ENCODE measurements around the gene TBC1D1. TPM values are rescaled to one million over a fixed set of nuclear protein-coding genes. Genes with fewer than 3 reads are reported as not detected.

Gene TBC1D1
- polyA plus RNA-seq, 1 experiment, result 50.7 TPM

DNA sequence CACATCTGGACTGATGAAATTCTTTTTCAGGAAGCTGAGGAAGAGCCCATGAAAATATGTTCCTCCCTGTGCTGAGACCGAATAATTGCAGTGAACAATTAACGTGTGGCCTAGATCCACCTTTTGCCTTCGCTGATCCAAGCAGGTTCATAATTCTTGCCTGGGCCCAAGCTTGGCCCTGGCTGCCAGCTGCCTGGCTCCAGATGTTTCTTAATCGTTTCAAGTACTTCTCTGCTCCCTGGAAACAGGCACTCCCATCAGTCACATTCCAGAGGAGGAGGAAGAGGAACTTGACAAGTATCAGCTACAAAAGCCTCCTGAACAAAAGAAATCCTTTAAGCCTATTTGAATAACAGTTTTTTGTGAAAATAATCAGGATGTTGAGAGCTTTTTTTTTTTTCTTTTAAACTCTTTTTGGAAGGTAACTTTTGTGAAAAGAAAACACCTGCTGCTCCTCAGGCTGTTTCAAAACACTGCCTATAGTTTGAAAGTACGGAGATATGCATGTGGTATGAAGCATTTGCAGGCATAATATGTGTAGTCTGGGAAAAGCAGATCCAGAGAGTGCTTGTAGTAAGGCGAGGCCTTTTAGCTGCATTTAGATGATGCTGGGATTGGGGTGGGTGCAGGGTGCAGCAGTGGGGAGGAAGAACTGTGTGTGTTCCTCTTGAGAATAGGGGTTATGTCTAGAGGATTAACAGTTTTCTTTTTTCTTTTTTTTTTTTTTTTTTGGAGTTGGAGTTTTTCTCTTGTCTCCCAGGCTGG is 223.7 kb downstream of the TBC1D1 start:
- TF ChIP-seq, protein P1, sequence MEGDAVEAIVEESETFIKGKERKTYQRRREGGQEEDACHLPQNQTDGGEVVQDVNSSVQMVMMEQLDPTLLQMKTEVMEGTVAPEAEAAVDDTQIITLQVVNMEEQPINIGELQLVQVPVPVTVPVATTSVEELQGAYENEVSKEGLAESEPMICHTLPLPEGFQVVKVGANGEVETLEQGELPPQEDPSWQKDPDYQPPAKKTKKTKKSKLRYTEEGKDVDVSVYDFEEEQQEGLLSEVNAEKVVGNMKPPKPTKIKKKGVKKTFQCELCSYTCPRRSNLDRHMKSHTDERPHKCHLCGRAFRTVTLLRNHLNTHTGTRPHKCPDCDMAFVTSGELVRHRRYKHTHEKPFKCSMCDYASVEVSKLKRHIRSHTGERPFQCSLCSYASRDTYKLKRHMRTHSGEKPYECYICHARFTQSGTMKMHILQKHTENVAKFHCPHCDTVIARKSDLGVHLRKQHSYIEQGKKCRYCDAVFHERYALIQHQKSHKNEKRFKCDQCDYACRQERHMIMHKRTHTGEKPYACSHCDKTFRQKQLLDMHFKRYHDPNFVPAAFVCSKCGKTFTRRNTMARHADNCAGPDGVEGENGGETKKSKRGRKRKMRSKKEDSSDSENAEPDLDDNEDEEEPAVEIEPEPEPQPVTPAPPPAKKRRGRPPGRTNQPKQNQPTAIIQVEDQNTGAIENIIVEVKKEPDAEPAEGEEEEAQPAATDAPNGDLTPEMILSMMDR (IDR thresholded peaks at IDR 0.05; ENCODE audit: low read depth, low read length), result no peak
- Histone ChIP-seq H3K27ac (ENCODE audit: low read depth, low read length) (no peak overlapping the region), H3K9me3 (ENCODE audit: control insufficient read depth, insufficient read depth, low read length) (no peaks in the 10 kb centered on the region), H3K4me3 (ENCODE audit: low read depth, low read length) (no peak overlapping the region), H3K27me3 (ENCODE audit: control insufficient read depth, insufficient read depth, low read length) (no peaks in the 10 kb centered on the region)
- CTCF ChIA-PET, result interaction anchor here (0.6 to 0.8 kb wide), 2 partner anchors 205 to 246 kb away, joined by 4 read pairs; no protein-coding TSS in a partner anchor
- POLR2A ChIA-PET, result interaction anchor here (0.6 kb wide), 1 partner anchor 39 kb away, joined by 3 read pairs; no protein-coding TSS in a partner anchor
- DNase-seq (ENCODE audit: low read depth, low spot score), result no peak

DNA sequence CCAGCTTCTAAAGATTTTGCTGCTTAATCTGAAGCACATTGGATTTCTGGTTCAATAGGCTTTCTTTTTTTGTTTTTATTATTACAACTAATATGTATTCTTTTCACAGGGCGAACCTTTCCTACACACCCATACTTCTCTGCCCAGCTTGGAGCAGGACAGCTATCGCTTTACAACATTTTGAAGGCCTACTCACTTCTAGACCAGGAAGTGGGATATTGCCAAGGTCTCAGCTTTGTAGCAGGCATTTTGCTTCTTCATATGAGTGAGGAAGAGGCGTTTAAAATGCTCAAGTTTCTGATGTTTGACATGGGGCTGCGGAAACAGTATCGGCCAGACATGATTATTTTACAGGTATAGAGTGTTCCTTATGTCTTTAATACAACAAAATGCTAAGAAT is 224.7 kb downstream of the TBC1D1 start:
- POLR2A ChIA-PET, result no interaction called here
- Histone ChIP-seq H3K27me3 (ENCODE audit: control insufficient read depth, insufficient read depth, low read length) (no peaks in the 10 kb centered on the region), H3K9me3 (ENCODE audit: control insufficient read depth, insufficient read depth, low read length) (no peaks in the 10 kb centered on the region), H3K27ac (ENCODE audit: low read depth, low read length) (no peak overlapping the region), H3K4me3 (ENCODE audit: low read depth, low read length) (no peak overlapping the region)
- TF ChIP-seq, protein P1 (IDR thresholded peaks at IDR 0.05; ENCODE audit: low read depth, low read length), result no peak
- no peak for DNase-seq (ENCODE audit: low read depth, low spot score)
- CTCF ChIA-PET, result no interaction called here

DNA sequence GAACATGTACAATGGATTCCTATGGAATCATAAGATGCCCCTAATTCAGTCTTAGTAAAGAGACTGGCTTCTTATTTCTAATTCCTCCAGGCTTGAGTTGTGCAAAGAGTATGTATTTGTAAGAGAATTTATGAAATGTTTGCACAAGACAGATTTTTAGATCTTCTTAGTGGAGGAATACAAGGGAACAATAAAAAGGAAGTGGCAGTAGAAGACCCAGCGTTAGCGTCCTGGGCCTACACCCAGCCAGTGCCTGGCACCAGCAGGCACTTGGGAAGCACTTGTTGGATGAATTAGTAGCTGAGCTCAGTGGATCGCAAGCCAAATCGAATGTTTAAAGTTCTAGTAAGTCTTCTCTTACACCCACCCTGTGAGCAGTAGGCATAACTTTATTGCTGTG is 226.7 kb downstream of the TBC1D1 start:
- TF ChIP-seq, protein P1 (IDR thresholded peaks at IDR 0.05; ENCODE audit: low read depth, low read length), result no peak
- POLR2A ChIA-PET, result no interaction called here
- Histone ChIP-seq H3K4me3 (ENCODE audit: low read depth, low read length) (no peak overlapping the region), H3K27ac (ENCODE audit: low read depth, low read length) (no peak overlapping the region), H3K9me3 (ENCODE audit: control insufficient read depth, insufficient read depth, low read length) (no peaks in the 10 kb centered on the region), H3K27me3 (ENCODE audit: control insufficient read depth, insufficient read depth, low read length) (no peaks in the 10 kb centered on the region)
- no peak for DNase-seq (ENCODE audit: low read depth, low spot score)
- CTCF ChIA-PET, result interaction anchor here (0.6 kb wide), 1 partner anchor 55 kb away, joined by 4 read pairs; no protein-coding TSS in a partner anchor

DNA sequence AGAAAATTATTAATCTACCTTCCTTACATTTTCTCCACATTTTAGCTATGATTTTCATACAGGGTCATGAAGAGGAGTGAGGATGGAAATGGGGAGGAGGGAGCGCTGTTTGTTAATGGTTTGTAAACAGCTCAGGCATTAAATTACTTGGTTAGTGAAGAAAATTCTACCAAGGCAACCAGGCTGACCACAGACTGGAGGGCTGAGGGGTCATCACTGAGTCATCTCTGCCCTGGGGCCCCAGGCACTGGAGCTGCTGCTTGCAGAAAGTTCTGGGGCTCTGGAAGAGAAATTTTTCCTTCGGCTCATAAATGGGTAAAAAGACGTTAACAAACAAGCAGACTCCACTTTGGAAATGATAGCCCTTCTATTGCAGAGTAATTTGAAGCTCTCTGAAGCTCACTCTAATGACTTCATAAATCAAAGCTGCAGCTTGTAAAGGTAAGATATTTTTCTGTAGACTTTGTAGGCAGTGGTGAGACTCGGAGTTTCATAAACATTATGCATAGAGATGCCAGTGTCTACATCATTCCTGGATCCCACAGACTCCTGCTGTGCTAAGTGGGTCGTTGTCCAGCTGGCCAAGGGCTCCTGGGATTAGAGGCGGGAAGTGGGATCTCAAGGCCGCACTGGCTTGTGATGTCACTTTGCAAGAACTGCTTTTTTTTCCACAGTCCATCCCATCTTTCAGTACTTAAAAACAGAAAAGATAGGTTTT is 228.9 kb downstream of the TBC1D1 start:
- DNase-seq (ENCODE audit: low read depth, low spot score), result peak; percentile 52
- Histone ChIP-seq H3K27ac (ENCODE audit: low read depth, low read length) (peak overlapping the region; percentile 62), H3K4me3 (ENCODE audit: low read depth, low read length) (no peak overlapping the region), H3K27me3 (ENCODE audit: control insufficient read depth, insufficient read depth, low read length) (no peaks in the 10 kb centered on the region), H3K9me3 (ENCODE audit: control insufficient read depth, insufficient read depth, low read length) (no peaks in the 10 kb centered on the region)
- CTCF ChIA-PET, result interaction anchor here (1.1 to 2.8 kb wide), 8 partner anchors 9 to 612 kb away, joined by 3 to 11 read pairs (median 4); no protein-coding TSS in a partner anchor
- POLR2A ChIA-PET, result interaction anchor here (0.6 to 1.7 kb wide), 5 partner anchors 10 to 544 kb away, joined by 3 to 6 read pairs (median 4); no protein-coding TSS in a partner anchor
- TF ChIP-seq, protein P1 (IDR thresholded peaks at IDR 0.05; ENCODE audit: low read depth, low read length), result no peak

All from AG04450 (cell line).